DND-41 (cell line): ENCODE data around the gene ERCC2.

ENCODE experiments used
- ATAC-seq: fragments of 200-7000 bp; cut with Tn5 transposase; 3 replicates; pipeline ENCODE4 v1.9.1; 2021; ENCODE audit warnings: low read depth; ENCODE audit not compliant: insufficient read depth
- DNase-seq: peaks from one replicate; pipeline ENCODE4 v3.0.0-alpha.2; 2020
- H2AFZ ChIP-seq: 2 replicates; pipeline ENCODE4 v1.6.0; 2012; ENCODE audit warnings: low read depth, low read length
- H3K27ac ChIP-seq: 2 replicates; pipeline ENCODE4 v1.5.1; 2012; ENCODE audit warnings: low read length, inconsistent platforms
- H3K27me3 ChIP-seq: fragments of 200-600 bp; sonication (generic); 2 replicates; pipeline ENCODE4 v1.6.0; 2012; ENCODE audit warnings: low read length, mild to moderate bottlenecking, inconsistent platforms; ENCODE audit not compliant: insufficient read depth, poor library complexity
- H3K36me3 ChIP-seq: 2 replicates; pipeline ENCODE4 v1.5.1; 2012; ENCODE audit warnings: low read length, inconsistent platforms; ENCODE audit not compliant: insufficient read depth
- H3K4me1 ChIP-seq: 2 replicates; pipeline ENCODE4 v1.5.1; 2012; ENCODE audit warnings: mild to moderate bottlenecking, low read length; ENCODE audit not compliant: insufficient read depth
- H3K4me2 ChIP-seq: 2 replicates; pipeline ENCODE4 v1.6.0; 2012; ENCODE audit warnings: mild to moderate bottlenecking, moderate library complexity, low read length, inconsistent platforms; ENCODE audit not compliant: insufficient read depth
- H3K4me3 ChIP-seq, 2 experiments: fragments of 200-600 bp in 1 of 2; shearing (Covaris generic) in 1 of 2; 2 replicates each; pipeline ENCODE4 v1.5.1; 2012 to 2016; ENCODE audit warnings: inconsistent platforms in 2 of 2, low read length in 2 of 2, mild to moderate bottlenecking in 2 of 2, low read depth in 1 of 2, moderate library complexity in 1 of 2
- H3K79me2 ChIP-seq: 2 replicates; pipeline ENCODE4 v1.6.0; 2012; ENCODE audit warnings: low read length, inconsistent platforms; ENCODE audit not compliant: insufficient read depth
- H3K9ac ChIP-seq: 2 replicates; pipeline ENCODE4 v1.6.0; 2012; ENCODE audit warnings: low read depth, mild to moderate bottlenecking, inconsistent platforms, low read length, moderate library complexity
- H3K9me3 ChIP-seq: 2 replicates; pipeline ENCODE4 v1.5.1; 2012; ENCODE audit warnings: low read length, moderate library complexity, mild to moderate bottlenecking, inconsistent platforms; ENCODE audit not compliant: insufficient read depth, severe bottlenecking
- H4K20me1 ChIP-seq: 2 replicates; pipeline ENCODE4 v1.6.0; 2012; ENCODE audit warnings: low read length; ENCODE audit not compliant: insufficient read depth
- EZH2 ChIP-seq: IDR thresholded peaks from 3 replicates; pipeline ENCODE4 v1.6.1; 2012; ENCODE audit warnings: borderline replicate concordance, low read depth, mild to moderate bottlenecking, moderate library complexity, low read length, inconsistent platforms; ENCODE audit not compliant: severe bottlenecking
- TF ChIP-seq, protein P1 (sequence below): IDR thresholded peaks from 2 replicates; pipeline ENCODE4 v1.5.1; 2012; ENCODE audit warnings: borderline replicate concordance, low read length, moderate library complexity, mild to moderate bottlenecking; ENCODE audit not compliant: poor library complexity, severe bottlenecking; ENCODE audit errors: extremely low read depth

Gene ERCC2

DNA sequence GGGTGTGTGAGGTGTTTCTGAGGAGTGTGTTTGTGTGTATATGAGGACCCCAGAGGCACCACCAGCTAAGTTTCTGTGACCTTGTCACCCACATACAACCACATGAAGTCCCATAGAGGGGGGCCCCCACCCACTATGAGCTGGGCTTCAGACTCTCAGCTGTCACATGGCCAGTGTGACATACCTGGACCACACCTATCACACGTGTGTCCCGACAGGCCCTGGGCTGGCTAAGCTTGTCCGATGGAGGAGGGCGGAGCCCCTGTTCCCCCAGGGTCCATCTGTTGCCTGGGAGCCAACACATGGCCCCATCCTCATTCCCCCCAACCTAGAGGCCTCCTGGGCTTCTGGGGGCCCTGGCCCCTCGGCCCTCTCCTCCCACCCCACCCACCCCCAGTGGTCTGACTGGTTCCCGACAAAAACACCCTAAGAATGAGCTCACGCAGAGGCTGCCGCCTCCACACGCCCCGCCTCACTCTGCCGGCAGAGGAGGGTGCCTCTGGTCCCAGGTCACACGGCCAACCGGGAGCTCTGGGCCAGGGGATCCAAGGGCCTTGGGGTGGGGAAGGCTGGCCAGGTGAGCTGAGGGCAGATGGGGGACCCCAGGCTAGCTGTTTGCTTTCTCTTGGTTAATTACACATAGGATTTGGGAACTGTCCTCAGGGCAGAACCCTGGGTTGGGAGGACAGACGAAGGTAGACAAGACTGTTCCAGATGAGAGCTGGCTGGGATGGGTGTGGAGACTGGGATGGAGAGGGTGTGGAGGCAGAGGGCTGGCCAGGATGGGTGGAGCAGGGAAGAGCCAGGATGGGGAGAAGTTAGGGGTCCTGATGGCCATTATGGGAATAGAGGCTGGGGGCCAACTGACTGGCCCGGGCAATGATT is 25.5 kb downstream of the ERCC2 start:
- Histone ChIP-seq H3K36me3 (no peaks in the 10 kb centered on the region; the same call in 1 of the 2 replicates), H4K20me1 (no peaks in the 10 kb centered on the region), H3K27ac (no peak overlapping the region), H3K79me2 (no peaks in the 10 kb centered on the region), H3K9ac (no peak overlapping the region), H3K4me1 (no peaks in the 10 kb centered on the region), H3K4me2 (no peak overlapping the region), H2AFZ (no peak overlapping the region), H3K27me3 (no peaks in the 10 kb centered on the region), H3K4me3 (no peak overlapping the region), H3K9me3 (no peaks in the 10 kb centered on the region)
- TF ChIP-seq EZH2: no peak
- TF ChIP-seq, protein P1, sequence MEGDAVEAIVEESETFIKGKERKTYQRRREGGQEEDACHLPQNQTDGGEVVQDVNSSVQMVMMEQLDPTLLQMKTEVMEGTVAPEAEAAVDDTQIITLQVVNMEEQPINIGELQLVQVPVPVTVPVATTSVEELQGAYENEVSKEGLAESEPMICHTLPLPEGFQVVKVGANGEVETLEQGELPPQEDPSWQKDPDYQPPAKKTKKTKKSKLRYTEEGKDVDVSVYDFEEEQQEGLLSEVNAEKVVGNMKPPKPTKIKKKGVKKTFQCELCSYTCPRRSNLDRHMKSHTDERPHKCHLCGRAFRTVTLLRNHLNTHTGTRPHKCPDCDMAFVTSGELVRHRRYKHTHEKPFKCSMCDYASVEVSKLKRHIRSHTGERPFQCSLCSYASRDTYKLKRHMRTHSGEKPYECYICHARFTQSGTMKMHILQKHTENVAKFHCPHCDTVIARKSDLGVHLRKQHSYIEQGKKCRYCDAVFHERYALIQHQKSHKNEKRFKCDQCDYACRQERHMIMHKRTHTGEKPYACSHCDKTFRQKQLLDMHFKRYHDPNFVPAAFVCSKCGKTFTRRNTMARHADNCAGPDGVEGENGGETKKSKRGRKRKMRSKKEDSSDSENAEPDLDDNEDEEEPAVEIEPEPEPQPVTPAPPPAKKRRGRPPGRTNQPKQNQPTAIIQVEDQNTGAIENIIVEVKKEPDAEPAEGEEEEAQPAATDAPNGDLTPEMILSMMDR: no peak
- ATAC-seq (no peak), DNase-seq (no peak)

DNA sequence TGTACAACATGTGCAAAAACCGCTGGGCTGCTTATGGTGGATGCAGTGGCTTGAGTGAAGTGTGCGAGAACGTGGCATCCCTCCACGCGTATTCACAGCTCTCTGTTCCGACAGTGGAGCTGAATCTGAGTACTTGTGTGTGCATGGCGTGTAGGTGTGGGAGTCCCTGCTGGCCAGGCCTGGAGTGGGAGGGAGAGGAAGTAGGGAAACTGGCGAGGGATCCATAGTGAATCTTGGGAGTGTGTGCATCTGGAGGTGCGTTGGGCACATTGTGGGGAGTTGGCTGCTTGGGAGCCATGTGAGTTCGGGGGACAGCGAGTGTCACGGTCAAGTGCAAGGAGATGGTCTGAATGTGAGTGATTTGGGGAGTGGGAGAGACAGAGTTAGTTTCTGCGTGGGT is 27.5 kb downstream of the ERCC2 start:
- TF ChIP-seq EZH2: no peak
- TF ChIP-seq, protein P1: no peak
- H3K4me2 ChIP-seq: no peak overlapping the region
- H3K9ac ChIP-seq: no peak overlapping the region
- no peaks in the 10 kb centered on the region for H3K9me3 ChIP-seq
- no peak for DNase-seq
- no peak overlapping the region for H3K27ac ChIP-seq
- no peaks in the 10 kb centered on the region for H3K36me3 ChIP-seq
- no peak overlapping the region for H3K4me3 ChIP-seq
- H4K20me1 ChIP-seq: no peaks in the 10 kb centered on the region
- no peak overlapping the region for H2AFZ ChIP-seq
- H3K27me3 ChIP-seq: no peaks in the 10 kb centered on the region
- H3K4me1 ChIP-seq: peaks cover 5% of the 10 kb centered on the region; the same call in 1 of the 2 replicates
- no peak for ATAC-seq
- no peaks in the 10 kb centered on the region for H3K79me2 ChIP-seq

DNA sequence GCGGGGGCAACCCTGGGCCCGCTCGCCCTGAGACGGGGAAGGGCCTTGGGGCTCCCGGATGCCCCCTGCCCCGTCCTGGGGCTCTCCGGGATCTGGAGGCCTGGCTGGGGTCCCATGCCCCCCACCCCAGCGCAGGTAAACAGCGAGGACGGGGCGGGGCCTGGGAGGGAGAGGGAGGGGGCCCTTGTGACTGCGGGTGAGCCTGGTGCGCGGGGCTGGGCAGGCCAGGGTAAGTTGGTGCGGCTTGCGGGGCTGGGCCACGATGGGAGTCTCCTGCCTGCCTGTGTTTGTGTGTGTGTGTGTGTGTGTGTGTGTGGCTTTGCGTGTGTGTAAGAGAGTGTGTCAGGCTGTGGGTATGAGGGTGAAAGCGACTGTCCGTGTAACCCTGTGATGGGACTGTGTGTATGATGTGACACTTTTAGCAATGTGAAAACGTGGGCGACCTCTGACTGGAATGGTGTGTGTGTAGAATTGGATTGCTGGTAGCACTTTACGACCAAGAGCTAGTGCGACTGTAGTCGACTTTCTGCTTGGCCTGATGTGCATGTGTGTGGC is 29.4 kb downstream of the ERCC2 start:
- no peak overlapping the region for H3K27ac ChIP-seq
- no peak overlapping the region for H3K9ac ChIP-seq
- ATAC-seq (no peak), DNase-seq (no peak)
- no peaks in the 10 kb centered on the region for H4K20me1 ChIP-seq
- no peak overlapping the region for H3K4me2 ChIP-seq
- H3K79me2 ChIP-seq: no peaks in the 10 kb centered on the region
- no peaks in the 10 kb centered on the region for H3K36me3 ChIP-seq
- peaks cover 5% of the 10 kb centered on the region; the same call in 1 of the 2 replicates for H3K4me1 ChIP-seq
- TF ChIP-seq, protein P1: no peak
- TF ChIP-seq EZH2: no peak
- no peaks in the 10 kb centered on the region for H3K9me3 ChIP-seq
- H3K27me3 ChIP-seq: no peaks in the 10 kb centered on the region
- no peak overlapping the region for H2AFZ ChIP-seq
- H3K4me3 ChIP-seq: no peak overlapping the region
